Testis (tissue), 2 donors: Measurements from ENCODE around the gene NIPBL.

ENCODE experiments used
- CTCF ChIP-seq, 3 experiments: fragments of 450-650 bp in 2 of 3; fragments of 200-600 bp in 1 of 3; sonication (generic) in 1 of 3; IDR thresholded peaks; one replicate each; pipeline ENCODE4 v1.5.1; 2016 to 2019; ENCODE audit warnings: antibody characterized with exemption in 3 of 3, mild to moderate bottlenecking in 2 of 3, moderate library complexity in 1 of 3
- POLR2A ChIP-seq: fragments of 450-650 bp; IDR thresholded peaks from one replicate; pipeline ENCODE4 v1.6.1; 2017; ENCODE audit warnings: antibody characterized with exemption, mild to moderate bottlenecking, moderate library complexity

GRCh38 chr5:36836831-36837230, 39.7 kb upstream of the NIPBL start:
- no peak for TF ChIP-seq CTCF (IDR thresholded peaks at IDR 0.05)
- TF ChIP-seq POLR2A, result no peak
